Omental fat pad (tissue), 4 donors: Measurements from ENCODE around the gene RABAC1. TPM values are rescaled to one million over a fixed set of nuclear protein-coding genes. Genes with fewer than 3 reads are reported as not detected.
"Not testable (repeated sequence)": the region's sequence is repeated elsewhere in the genome, so short reads cannot be mapped to it uniquely, and the experiment has no call there.

Source experiments
- ATAC-seq: fragments of 150-250 bp; one replicate; pipeline ENCODE4 v1.9.1; 2016; ENCODE audit warnings: mild to moderate bottlenecking, moderate library complexity; ENCODE audit not compliant: low FRiP score
- DNase-seq: peaks from one replicate; pipeline ENCODE4 v3.0.0-alpha.2; 2019; ENCODE audit warnings: low spot score
- CTCF ChIP-seq, 3 donors: fragments of 450-650 bp; IDR thresholded peaks; one replicate each; pipeline ENCODE4 v1.5.1; 2016 to 2017; ENCODE audit warnings: antibody characterized with exemption in 3 of 3, mild to moderate bottlenecking in 3 of 3, moderate library complexity in 2 of 3
- total RNA-seq, 4 donors: library from RNA; depleted of rRNA; stranded (reverse); fragments of >200 nt; gene quantifications; one replicate each; pipeline ENCODE4 v1.1.0, GENCODE V29; 2016

RABAC1 gene
- total RNA-seq, 4 donors from 2014 or later = 132 to 192 (median 167) TPM

GRCh38 chr19:41941410-41942202 is 17.5 kb downstream of the RABAC1 start:
- no peak for TF ChIP-seq CTCF (IDR thresholded peaks at IDR 0.05)
- DNase-seq (no peak), ATAC-seq (no peak)

- no peak for TF ChIP-seq CTCF (IDR thresholded peaks at IDR 0.05)
- ATAC-seq = no peak
These were observed 18.3 kb downstream of the RABAC1 start for GRCh38 chr19:41940731-41941409.

GRCh38 chr19:41939861-41940730 is 19.0 kb downstream of the RABAC1 start:
- DNase-seq (no peak), ATAC-seq (peak; percentile 58)
- TF ChIP-seq CTCF (IDR thresholded peaks at IDR 0.05) = no peak

More at GRCh38 chr19:41940731-41941409, 18.3 kb downstream of the RABAC1 start:
- no peak for DNase-seq

- ATAC-seq, DNase-seq: not testable (repeated sequence)
These were observed 19.9 kb downstream of the RABAC1 start for GRCh38 chr19:41939209-41939608.

GRCh38 chr19:41937525-41938468 is 21.3 kb downstream of the RABAC1 start:
- no peak for TF ChIP-seq CTCF (IDR thresholded peaks at IDR 0.05)
- no peak for ATAC-seq
- no peak for DNase-seq

- DNase-seq (no peak), ATAC-seq (no peak)
- TF ChIP-seq CTCF (IDR thresholded peaks at IDR 0.05) = no peak
These were observed 22.2 kb downstream of the RABAC1 start for GRCh38 chr19:41936961-41937360.
